CD4-positive, alpha-beta T cell (primary cell): ENCODE measurements around the gene RBM20. TPM values are rescaled to one million over a fixed set of nuclear protein-coding genes. Genes with fewer than 3 reads are reported as not detected.

Source experiments
- ATAC-seq: fragments of 200-7000 bp; cut with Tn5 transposase; one replicate; pipeline ENCODE4 v1.10.0; 2022; ENCODE audit warnings: mild to moderate bottlenecking; ENCODE audit not compliant: poor library complexity
- CTCF ChIA-PET: fragments of 350-600 bp; sonication (Branson Sonifier 250); formaldehyde crosslinking; loops from one replicate; lab custom pipeline; 2021; ENCODE audit warnings: antibody characterized with exemption, inconsistent platforms; lab: Charles Lee
- POLR2A ChIA-PET: fragments of 350-600 bp; sonication (Branson Sonifier 250); formaldehyde crosslinking; loops from one replicate; lab custom pipeline; 2021; ENCODE audit warnings: antibody characterized with exemption, inconsistent platforms; lab: Charles Lee
- DNase-seq, 14 experiments: peaks; one replicate each; pipeline ENCODE4 v3.0.0-alpha.2; 2013 to 2020; ENCODE audit warnings: mixed read lengths in 2 of 14
- H3K27ac ChIP-seq, 2 donors: one replicate each; pipeline versions ENCODE4 v1.5.1 to v1.7.0; 2013; ENCODE audit warnings: low read length in 2 of 2, low read depth in 1 of 2, mild to moderate bottlenecking in 1 of 2
- H3K27me3 ChIP-seq, 2 experiments: 1 replicate in 1 of 2; 2 replicates in 1 of 2; pipeline versions ENCODE4 v1.6.1 to v1.7.0; 2013; ENCODE audit warnings: low read length in 2 of 2, control low read depth in 1 of 2, mild to moderate bottlenecking in 1 of 2, moderate library complexity in 1 of 2; ENCODE audit not compliant: insufficient read depth in 2 of 2, control insufficient read depth in 1 of 2
- H3K36me3 ChIP-seq: one replicate; pipeline ENCODE4 v1.6.1; 2013; ENCODE audit warnings: low read length, control low read depth; ENCODE audit not compliant: insufficient read depth
- H3K4me1 ChIP-seq: one replicate; pipeline ENCODE4 v1.6.1; 2013; ENCODE audit warnings: low read length, control low read depth; ENCODE audit not compliant: insufficient read depth
- H3K4me3 ChIP-seq: one replicate; pipeline ENCODE4 v1.5.1; 2013; ENCODE audit warnings: mild to moderate bottlenecking, low read length, moderate library complexity
- H3K9me3 ChIP-seq, 2 experiments: 1 replicate in 1 of 2; 2 replicates in 1 of 2; pipeline versions ENCODE4 v1.6.1 to v1.7.0; 2013; ENCODE audit warnings: low read length in 2 of 2, mild to moderate bottlenecking in 2 of 2, control low read depth in 1 of 2, moderate library complexity in 1 of 2; ENCODE audit not compliant: control insufficient read depth in 1 of 2, insufficient read depth in 1 of 2
- H3K27ac Mint-ChIP-seq: one replicate; pipeline ENCODE4 v1.8.0; 2020; ENCODE audit warnings: mixed read lengths
- H3K27me3 Mint-ChIP-seq: one replicate; pipeline ENCODE4 v1.8.0; 2021; ENCODE audit warnings: mixed read lengths
- H3K36me3 Mint-ChIP-seq: one replicate; pipeline ENCODE4 v1.8.0; 2021; ENCODE audit warnings: low read depth, mixed read lengths
- H3K4me1 Mint-ChIP-seq: one replicate; pipeline ENCODE4 v1.8.0; 2021; ENCODE audit warnings: low read depth, mixed read lengths
- H3K4me3 Mint-ChIP-seq: one replicate; pipeline ENCODE4 v1.8.0; 2020; ENCODE audit warnings: mild to moderate bottlenecking, mixed read lengths
- H3K9me3 Mint-ChIP-seq: one replicate; pipeline ENCODE4 v1.8.0; 2020; ENCODE audit warnings: mixed read lengths
- CTCF ChIP-seq: fragments of 200-600 bp; IDR thresholded peaks from one replicate; pipeline ENCODE4 v1.8.0; 2022; ENCODE audit warnings: antibody characterized with exemption, mild to moderate bottlenecking
- intact Hi-C, 2 experiments: fragments of 100-400 bp; cut with DNase I in 1 of 2; cut with micrococcal nuclease in 1 of 2; formaldehyde crosslinking; loops; one replicate each; pipeline versions ENCODE4 v1.15.1 to v1.9.0; 2023 to 2025; cut with DNase I, micrococcal nuclease
- total RNA-seq, 174 experiments: library from RNA in 2 of 174; stranded (reverse) in 2 of 174; gene quantifications; one replicate each; pipeline ENCODE4 v1.2.3 and lab custom pipeline; 2021 to 2026

The RBM20 gene
- total RNA-seq, 2 experiments from 2014 or later, result 0.91 to 1.1 TPM

DNA sequence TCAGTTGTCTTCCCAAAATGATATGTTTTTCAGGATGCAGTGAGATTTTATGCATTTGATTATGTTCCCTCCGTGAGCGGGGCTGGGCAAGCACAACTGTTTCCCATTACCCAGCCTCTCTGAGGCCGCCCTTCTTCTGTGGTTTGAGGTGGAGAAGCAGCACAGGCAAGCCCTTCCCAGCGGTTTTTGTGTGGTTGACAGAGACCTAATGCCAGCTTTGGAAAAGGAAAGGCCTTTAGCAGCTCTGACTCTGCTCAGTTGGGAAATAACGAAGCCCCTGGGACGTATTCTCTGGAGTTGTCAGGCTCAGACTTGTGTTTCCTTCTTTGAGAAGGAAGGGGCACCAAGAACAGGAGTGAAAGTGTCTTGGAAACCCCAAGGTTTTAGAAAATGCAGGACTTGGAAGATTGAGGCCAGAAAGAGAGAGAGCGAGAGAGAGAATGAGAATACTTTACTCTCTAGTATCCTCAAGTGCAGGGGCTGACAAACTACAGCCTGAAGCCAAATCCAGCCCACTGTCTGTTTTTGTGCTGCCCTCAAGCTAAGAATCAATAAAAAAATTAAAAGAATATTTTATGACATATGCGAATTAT, 207.0 kb downstream of the RBM20 start:
- POLR2A ChIA-PET, result interaction anchor here (0.7 to 1.8 kb wide), 9 partner anchors 8 to 68 kb away, joined by 3 to 10 read pairs (median 4); partner anchors contain the start of genes BBIP1 and PDCD4
- no peak for TF ChIP-seq CTCF
- peak overlapping the region; percentile 41 for H3K27ac Mint-ChIP-seq
- ATAC-seq (peak; percentile 48), DNase-seq (peak in 7 of 14 experiments; percentile 16 to 61 (median 45))
- no peak overlapping the region for H3K27ac ChIP-seq
- H3K4me1 Mint-ChIP-seq, result peaks cover 76% of the 10 kb centered on the region
- peaks cover 61% of the 10 kb centered on the region for H3K4me1 ChIP-seq
- no peaks in the 10 kb centered on the region for H3K27me3 ChIP-seq
- H3K27me3 Mint-ChIP-seq, result no peaks in the 10 kb centered on the region
- peak overlapping the region; percentile 49 for H3K4me3 Mint-ChIP-seq
- no peaks in the 10 kb centered on the region for H3K9me3 ChIP-seq
- CTCF ChIA-PET, result interaction anchor here (1.5 kb wide), 1 partner anchor 14 kb away, joined by 3 read pairs; no protein-coding TSS in a partner anchor
- intact Hi-C loops, result loop anchor here in 1 of 2 experiments (2.0 kb wide), 1 partner anchor 14 kb away; no protein-coding TSS in a partner anchor
- no peaks in the 10 kb centered on the region for H3K36me3 ChIP-seq
- no peaks in the 10 kb centered on the region for H3K36me3 Mint-ChIP-seq
- H3K9me3 Mint-ChIP-seq, result no peaks in the 10 kb centered on the region
- no peak overlapping the region for H3K4me3 ChIP-seq

DNA sequence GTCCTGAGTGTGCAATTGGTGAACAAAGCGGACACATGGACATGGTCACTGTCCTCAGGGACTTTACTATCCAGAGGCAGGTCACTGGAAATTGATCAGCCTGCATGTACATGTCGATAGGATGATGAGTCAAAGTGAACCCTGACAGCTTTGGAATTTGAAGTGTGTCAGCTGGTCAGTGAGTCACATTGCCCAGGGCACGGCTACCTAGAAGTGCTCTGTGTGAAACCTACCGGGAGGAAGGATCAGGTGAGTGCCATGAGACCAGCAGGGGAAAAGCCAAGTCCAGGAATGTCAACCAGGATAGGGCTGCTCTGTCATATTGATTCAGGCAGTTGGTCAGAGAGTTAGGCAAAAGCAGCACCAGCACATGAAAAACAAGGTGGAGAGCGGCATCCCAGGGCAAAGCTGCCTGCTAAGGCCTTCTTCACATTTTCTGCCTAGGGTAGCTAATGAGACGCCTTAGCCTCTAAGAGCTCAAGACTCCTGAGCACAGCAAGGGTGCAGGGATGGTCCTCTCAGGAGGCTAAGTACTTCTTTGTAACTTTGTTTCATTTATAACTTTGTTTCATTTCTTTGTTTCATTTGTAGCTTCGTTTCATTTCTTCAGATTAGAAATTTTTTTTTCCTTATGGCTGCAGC, 208.2 kb downstream of the RBM20 start:
- Mint-ChIP-seq H3K27me3 (no peaks in the 10 kb centered on the region), H3K9me3 (no peaks in the 10 kb centered on the region), H3K4me3 (peak overlapping the region; percentile 66), H3K4me1 (peaks cover 75% of the 10 kb centered on the region), H3K27ac (peak overlapping the region; percentile 52), H3K36me3 (no peaks in the 10 kb centered on the region)
- intact Hi-C loops, result no loop called here
- H3K4me3 ChIP-seq, result no peak overlapping the region
- no peaks in the 10 kb centered on the region for H3K27me3 ChIP-seq
- ChIA-PET CTCF (interaction anchor here (0.6 to 1.5 kb wide), 4 partner anchors 15 to 30 kb away, joined by 3 to 4 read pairs (median 3); no protein-coding TSS in a partner anchor), POLR2A (interaction anchor here (1.0 to 1.8 kb wide), 10 partner anchors 9 to 50 kb away, joined by 3 to 11 read pairs (median 5); partner anchors contain the start of gene PDCD4)
- no peaks in the 10 kb centered on the region for H3K9me3 ChIP-seq
- no peak for TF ChIP-seq CTCF
- peaks cover 61% of the 10 kb centered on the region for H3K4me1 ChIP-seq
- ATAC-seq, result no peak
- DNase-seq, result peak in 1 of 14 experiments; percentile 28
- H3K27ac ChIP-seq, result no peak overlapping the region
- H3K36me3 ChIP-seq, result no peaks in the 10 kb centered on the region

DNA sequence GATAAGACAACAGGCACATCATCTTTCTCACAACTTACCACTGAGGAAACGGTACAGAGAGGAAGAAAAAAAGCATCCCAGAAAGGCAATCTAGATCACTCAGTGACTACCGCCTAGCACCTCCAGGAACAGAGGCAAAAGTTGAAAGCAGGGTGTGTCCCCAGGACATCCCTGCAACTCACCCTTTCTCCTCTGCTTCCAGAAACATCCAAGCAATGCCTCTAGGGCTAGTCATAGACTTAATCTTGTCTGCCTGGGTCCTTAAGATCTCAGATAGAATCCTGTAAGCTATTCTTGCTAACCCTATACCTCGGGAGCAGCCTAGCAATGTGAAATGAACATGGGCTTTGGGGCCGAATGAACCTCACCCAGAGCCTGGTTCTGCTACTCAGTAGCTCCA, 208.8 kb downstream of the RBM20 start:
- no peak for TF ChIP-seq CTCF
- no peak for DNase-seq
- ATAC-seq, result no peak
- Mint-ChIP-seq H3K27ac (peak overlapping the region; percentile 52), H3K9me3 (no peaks in the 10 kb centered on the region), H3K27me3 (no peaks in the 10 kb centered on the region), H3K4me3 (peak overlapping the region; percentile 66), H3K36me3 (no peaks in the 10 kb centered on the region), H3K4me1 (peaks cover 81% of the 10 kb centered on the region)
- Histone ChIP-seq H3K9me3 (no peaks in the 10 kb centered on the region), H3K4me1 (peaks cover 66% of the 10 kb centered on the region), H3K4me3 (no peak overlapping the region), H3K36me3 (no peaks in the 10 kb centered on the region), H3K27ac (no peak overlapping the region), H3K27me3 (no peaks in the 10 kb centered on the region)
- ChIA-PET CTCF (interaction anchor here (0.6 to 1.5 kb wide), 4 partner anchors 15 to 29 kb away, joined by 3 to 4 read pairs (median 3); no protein-coding TSS in a partner anchor), POLR2A (interaction anchor here (1.1 to 1.8 kb wide), 9 partner anchors 8 to 51 kb away, joined by 3 to 11 read pairs (median 4); partner anchors contain the start of gene PDCD4)
- intact Hi-C loops, result no loop called here
